Fibroblast of lung (primary cell): Measurements from ENCODE around the gene NAA30. TPM values are rescaled to one million over a fixed set of nuclear protein-coding genes. Genes with fewer than 3 reads are reported as not detected.

Experiments
- DNase-seq, 2 donors: peaks; one replicate each; pipeline versions ENCODE4 v3.0.0 to v3.0.0-alpha.2; 2010; ENCODE audit warnings: low read depth in 2 of 2
- H2AFZ ChIP-seq: 2 replicates; pipeline ENCODE4 v1.5.1; 2012; ENCODE audit warnings: low read length, control low read depth, inconsistent platforms
- H3K27ac ChIP-seq: 2 replicates; pipeline ENCODE4 v1.5.1; 2011; ENCODE audit warnings: low read length, control low read depth; ENCODE audit not compliant: insufficient read depth
- H3K27me3 ChIP-seq: 2 replicates; pipeline ENCODE4 v1.5.1; 2011; ENCODE audit warnings: mild to moderate bottlenecking, low read length; ENCODE audit not compliant: control insufficient read depth, insufficient read depth
- H3K36me3 ChIP-seq: 2 replicates; pipeline ENCODE4 v1.5.1; 2011; ENCODE audit warnings: low read length; ENCODE audit not compliant: control insufficient read depth, insufficient read depth
- H3K4me1 ChIP-seq: 2 replicates; pipeline ENCODE4 v1.5.1; 2011; ENCODE audit warnings: low read length; ENCODE audit not compliant: control insufficient read depth, insufficient read depth; ENCODE audit errors: extremely low read depth
- H3K4me2 ChIP-seq: 2 replicates; pipeline ENCODE4 v1.5.1; 2011; ENCODE audit warnings: low read length, control low read depth; ENCODE audit not compliant: insufficient read depth; ENCODE audit errors: extremely low read depth
- H3K4me3 ChIP-seq, 4 experiments: fragments of 200-600 bp in 1 of 4; sonication (generic) in 1 of 4; replicated peaks in 1 of 4; 2 replicates each; pipeline ENCODE4 v1.5.1; 2011 to 2016; ENCODE audit warnings: low read length in 4 of 4, low read depth in 3 of 4, mild to moderate bottlenecking in 3 of 4, control low read depth in 2 of 4, inconsistent platforms in 1 of 4, mixed read lengths in 1 of 4; ENCODE audit not compliant: insufficient read depth in 1 of 4; ENCODE audit errors: control extremely low read depth in 1 of 4
- H3K79me2 ChIP-seq: 2 replicates; pipeline ENCODE4 v1.5.1; 2012; ENCODE audit warnings: mild to moderate bottlenecking, low read length, inconsistent platforms; ENCODE audit not compliant: control insufficient read depth, insufficient read depth
- H3K9ac ChIP-seq: 2 replicates; pipeline ENCODE4 v1.5.1; 2011; ENCODE audit warnings: mild to moderate bottlenecking, low read length, control low read depth; ENCODE audit not compliant: insufficient read depth
- H3K9me3 ChIP-seq: 2 replicates; pipeline ENCODE4 v1.5.1; 2012; ENCODE audit warnings: low read depth, low read length; ENCODE audit not compliant: control insufficient read depth, insufficient read depth
- H4K20me1 ChIP-seq: 2 replicates; pipeline ENCODE4 v1.5.1; 2011; ENCODE audit warnings: low read length; ENCODE audit not compliant: control insufficient read depth, insufficient read depth; ENCODE audit errors: extremely low read depth
- CTCF ChIP-seq, 2 donors: IDR thresholded peaks in 1 of 2; conservative IDR thresholded peaks in 1 of 2; 1 replicate in 1 of 2; 2 replicates in 1 of 2; pipeline ENCODE4 v1.5.1; 2011 to 2012; ENCODE audit warnings: low read length in 2 of 2, control low read depth in 1 of 2, inconsistent platforms in 1 of 2, low read depth in 1 of 2, mild to moderate bottlenecking in 1 of 2
- EZH2 ChIP-seq: IDR thresholded peaks from 2 replicates; pipeline ENCODE4 v1.5.1; 2012; ENCODE audit warnings: low read length, control low read depth, mild to moderate bottlenecking; ENCODE audit errors: missing control alignments
- polyA plus RNA-seq, 2 donors: library from polyadenylated mRNA; depleted of rRNA in 1 of 2; stranded (reverse) in 1 of 2; unstranded in 1 of 2; fragments of >200 nt; gene quantifications; 2 replicates each; pipeline ENCODE4 v1.2.1, GENCODE V29; 2011 to 2012; ENCODE audit warnings: missing spikeins in 1 of 2
- total RNA-seq: library from RNA; depleted of rRNA; stranded (reverse); fragments of >200 nt; gene quantifications from 2 replicates; pipeline ENCODE4 v1.2.1, GENCODE V29; 2014

NAA30 gene
- total and polyA plus RNA-seq, 2 donors (not counting 1 experiment from before 2014, with no cell fraction given): 13.8 to 15.2 TPM

- no peak overlapping the region for H2AFZ ChIP-seq
- no peaks in the 10 kb centered on the region for H3K9me3 ChIP-seq
These were observed 22.0 kb downstream of the NAA30 start for GRCh38 chr14:57412341-57412740.

GRCh38 chr14:57413849-57414248 is 23.5 kb downstream of the NAA30 start:
- DNase-seq: peak in 1 of 2 donors; percentile 8
- Histone ChIP-seq H3K27me3 (no peaks in the 10 kb centered on the region), H3K4me3 (no peak overlapping the region), H3K9ac (no peak overlapping the region), H3K27ac (no peak overlapping the region), H3K4me1 (no peaks in the 10 kb centered on the region), H3K36me3 (peaks cover 3% of the 10 kb centered on the region), H3K79me2 (no peaks in the 10 kb centered on the region), H3K9me3 (no peaks in the 10 kb centered on the region), H4K20me1 (no peaks in the 10 kb centered on the region), H3K4me2 (no peak overlapping the region), H2AFZ (no peak overlapping the region)
- TF ChIP-seq CTCF (conservative IDR thresholded peaks at IDR 0.05 in 1 of 2, IDR thresholded peaks at IDR 0.05 in 1 of 2; ENCODE audit: low read depth in 1 of 2, low read length in 2 of 2): no peak

More at GRCh38 chr14:57412341-57412740, 22.0 kb downstream of the NAA30 start:
- no peaks in the 10 kb centered on the region for H4K20me1 ChIP-seq
- DNase-seq: no peak
- no peaks in the 10 kb centered on the region for H3K4me1 ChIP-seq
- H3K9ac ChIP-seq: no peak overlapping the region
- peaks cover 3% of the 10 kb centered on the region for H3K36me3 ChIP-seq
- H3K27ac ChIP-seq: no peak overlapping the region
- H3K27me3 ChIP-seq: no peaks in the 10 kb centered on the region
- TF ChIP-seq CTCF (conservative IDR thresholded peaks at IDR 0.05 in 1 of 2, IDR thresholded peaks at IDR 0.05 in 1 of 2; ENCODE audit: low read depth in 1 of 2, low read length in 2 of 2) (no peak), EZH2 (no peak)
- no peak overlapping the region for H3K4me2 ChIP-seq
- peaks cover 3% of the 10 kb centered on the region for H3K79me2 ChIP-seq
- H3K4me3 ChIP-seq: no peak overlapping the region

- H3K27me3 ChIP-seq: no peaks in the 10 kb centered on the region
- no peak overlapping the region for H3K4me3 ChIP-seq
- H3K9me3 ChIP-seq: no peaks in the 10 kb centered on the region
- no peak overlapping the region for H3K27ac ChIP-seq
- H3K36me3 ChIP-seq: no peaks in the 10 kb centered on the region
- no peaks in the 10 kb centered on the region for H3K4me1 ChIP-seq
- no peak overlapping the region for H2AFZ ChIP-seq
- no peaks in the 10 kb centered on the region for H4K20me1 ChIP-seq
- H3K4me2 ChIP-seq: no peak overlapping the region
- no peak for DNase-seq
- H3K79me2 ChIP-seq: no peaks in the 10 kb centered on the region
- TF ChIP-seq CTCF (conservative IDR thresholded peaks at IDR 0.05 in 1 of 2, IDR thresholded peaks at IDR 0.05 in 1 of 2; ENCODE audit: low read depth in 1 of 2, low read length in 2 of 2) (no peak), EZH2 (no peak)
- H3K9ac ChIP-seq: no peak overlapping the region
These were observed 26.8 kb downstream of the NAA30 start for GRCh38 chr14:57417228-57417627.
